Erythroblast (primary cell): ENCODE measurements around the gene CARS2.

ENCODE experiments used
- DNase-seq, 2 experiments: peaks; one replicate each; lab custom pipeline; 2025; lab: John Stamatoyannopoulos, UW
- GATA1 ChIP-seq: IDR thresholded peaks from 2 replicates; pipeline ENCODE4 v1.6.1; 2011; ENCODE audit warnings: low read depth, mild to moderate bottlenecking, control low read depth, low read length, moderate library complexity
- POLR2A ChIP-seq: IDR thresholded peaks from 2 replicates; pipeline ENCODE4 v1.6.1; 2011; ENCODE audit warnings: mild to moderate bottlenecking, low read length

The CARS2 gene

GRCh38 chr13:110628477-110628793 is 77.5 kb downstream of the CARS2 start:
- TF ChIP-seq POLR2A (no peak), GATA1 (no peak)
- no peak for DNase-seq

GRCh38 chr13:110627761-110628476 is 78.0 kb downstream of the CARS2 start:
- no peak for DNase-seq
- TF ChIP-seq POLR2A (no peak), GATA1 (no peak)

- no peak for DNase-seq
Observed at GRCh38 chr13:110627351-110627750, 78.6 kb downstream of the CARS2 start.

DNA sequence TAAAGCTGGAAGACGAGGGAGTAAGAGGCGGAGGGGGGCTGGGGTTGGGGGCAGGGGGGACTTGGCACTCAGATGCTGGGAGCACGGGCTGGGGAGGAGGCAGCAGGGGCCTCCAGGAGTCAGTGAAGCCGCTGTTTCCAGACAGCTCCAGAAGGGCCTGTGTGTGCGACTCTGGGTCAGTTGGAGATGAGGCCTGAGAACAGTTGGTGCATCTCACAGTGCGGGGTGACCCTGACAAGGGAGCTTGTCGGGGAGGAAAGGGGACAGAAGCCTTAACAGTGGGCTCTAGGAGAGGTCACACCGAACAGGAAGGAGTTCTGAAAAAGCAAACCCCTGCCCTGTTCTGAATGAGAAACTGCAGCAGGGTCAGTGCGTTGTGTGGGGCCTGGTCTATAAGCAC is 79.4 kb downstream of the CARS2 start:
- TF ChIP-seq GATA1, result no peak
- TF ChIP-seq POLR2A, result no peak
- DNase-seq, result no peak

More at GRCh38 chr13:110627351-110627750, 78.6 kb downstream of the CARS2 start:
- TF ChIP-seq GATA1 (no peak), POLR2A (no peak)

- DNase-seq, result no peak
- no peak for TF ChIP-seq GATA1
- no peak for TF ChIP-seq POLR2A
Observed at GRCh38 chr13:110625771-110626321, 80.1 kb downstream of the CARS2 start.

GRCh38 chr13:110624766-110625756 is 80.9 kb downstream of the CARS2 start:
- TF ChIP-seq GATA1, result no peak
- DNase-seq, result no peak

GRCh38 chr13:110620596-110620995 is 85.3 kb downstream of the CARS2 start:
- TF ChIP-seq GATA1, result no peak
- TF ChIP-seq POLR2A, result no peak

DNA sequence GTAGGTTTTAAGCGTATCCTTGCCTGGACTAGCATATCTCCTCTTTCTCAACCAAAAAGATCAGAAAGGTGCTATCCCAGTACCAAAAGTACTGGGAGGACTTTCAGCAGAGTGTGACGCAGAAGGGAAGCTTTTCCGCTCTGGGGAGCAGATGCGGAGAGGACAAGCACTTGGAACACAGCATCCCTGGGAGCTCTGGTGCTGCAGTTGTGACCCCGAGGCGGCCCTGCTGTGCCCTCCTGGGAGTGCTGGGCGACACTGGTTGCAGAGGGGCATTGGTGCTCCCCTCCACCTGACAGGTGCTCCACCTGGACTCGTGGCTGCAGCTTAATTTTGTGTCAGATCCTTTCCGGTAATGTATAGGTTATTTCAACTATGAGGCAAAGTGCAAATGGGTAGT is 87.1 kb downstream of the CARS2 start:
- no peak for DNase-seq
- no peak for TF ChIP-seq POLR2A
- TF ChIP-seq GATA1, result no peak

More at GRCh38 chr13:110620596-110620995, 85.3 kb downstream of the CARS2 start:
- no peak for DNase-seq

- DNase-seq, result no peak
- TF ChIP-seq GATA1, result no peak
- TF ChIP-seq POLR2A, result no peak
Observed at GRCh38 chr13:110618167-110618566, 87.7 kb downstream of the CARS2 start.

DNA sequence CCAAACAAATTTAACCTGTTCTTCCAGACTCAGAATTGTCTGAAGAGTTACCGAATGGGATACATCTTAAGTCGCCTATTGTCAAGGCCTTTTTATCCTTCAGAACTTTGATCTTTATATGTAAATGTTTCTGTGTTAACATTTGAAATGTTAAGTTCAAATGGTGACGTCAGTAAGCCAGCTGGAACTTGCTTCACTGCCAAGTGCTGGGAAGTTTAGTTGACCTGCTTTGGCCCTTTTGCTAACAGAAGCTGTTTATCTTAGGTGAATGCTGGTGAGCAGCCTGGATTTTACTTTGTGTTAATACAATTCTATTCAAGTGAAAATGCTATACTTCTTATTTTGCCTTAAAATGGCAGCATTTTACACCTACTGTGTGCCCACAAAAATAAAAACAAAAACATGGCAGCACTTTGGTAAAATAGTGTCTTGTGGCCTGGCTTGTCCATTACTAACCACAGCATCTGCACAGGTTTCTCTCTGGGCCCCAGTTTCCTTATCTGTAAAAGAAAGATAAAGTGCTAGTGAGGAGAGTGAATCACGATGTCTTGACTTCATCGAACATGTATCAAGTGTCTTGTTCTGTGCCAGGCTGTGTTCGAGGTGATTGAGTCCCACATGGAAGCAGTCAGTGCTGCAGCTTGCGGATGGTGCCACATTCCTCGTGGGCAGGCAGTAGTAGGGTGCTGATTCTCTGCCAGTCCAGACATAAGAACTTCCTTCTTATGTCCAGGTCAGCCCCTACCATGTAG is 88.4 kb downstream of the CARS2 start:
- DNase-seq, result peak; percentile 51 to 70

GRCh38 chr13:110616103-110617101 is 89.5 kb downstream of the CARS2 start:
- peak; percentile 61 to 71 for DNase-seq
- TF ChIP-seq POLR2A, result no peak
- no peak for TF ChIP-seq GATA1

More for the DNA sequence above, 88.4 kb downstream of the CARS2 start:
- no peak for TF ChIP-seq GATA1
- no peak for TF ChIP-seq POLR2A

GRCh38 chr13:110615322-110616102 is 90.4 kb downstream of the CARS2 start, which contains the start of gene NAXD:
TSS of gene NAXD (plus strand) at chr13:110615545. CDS start at chr13:110615602, 57 bp downstream.
- DNase-seq, result peak; percentile 93 to 94
- TF ChIP-seq POLR2A (peak; percentile 74), GATA1 (no peak)
